C4-2B (cell line): ENCODE data around the gene CPSF4L.

Experiments
- CTCF ChIP-seq: fragments of 450-650 bp; conservative IDR thresholded peaks from 2 replicates; pipeline ENCODE4 v1.5.1; 2017; ENCODE audit warnings: mild to moderate bottlenecking
- ZFX ChIP-seq: fragments of 450-650 bp; IDR thresholded peaks from 2 replicates; pipeline ENCODE4 v1.6.1; 2017

GRCh38 chr17:73203788-73204479, 57.7 kb downstream of the CPSF4L start:
- no peak for TF ChIP-seq CTCF
- no peak for TF ChIP-seq ZFX
